Measurements from ENCODE around the gene PFDN4. TPM values are rescaled to one million over a fixed set of nuclear protein-coding genes. Genes with fewer than 3 reads are reported as not detected.

Gene PFDN4
- polyA plus RNA-seq, 1 of the 3 experiments (the other 2 are of a cell fraction), result 44.0 TPM

DNA sequence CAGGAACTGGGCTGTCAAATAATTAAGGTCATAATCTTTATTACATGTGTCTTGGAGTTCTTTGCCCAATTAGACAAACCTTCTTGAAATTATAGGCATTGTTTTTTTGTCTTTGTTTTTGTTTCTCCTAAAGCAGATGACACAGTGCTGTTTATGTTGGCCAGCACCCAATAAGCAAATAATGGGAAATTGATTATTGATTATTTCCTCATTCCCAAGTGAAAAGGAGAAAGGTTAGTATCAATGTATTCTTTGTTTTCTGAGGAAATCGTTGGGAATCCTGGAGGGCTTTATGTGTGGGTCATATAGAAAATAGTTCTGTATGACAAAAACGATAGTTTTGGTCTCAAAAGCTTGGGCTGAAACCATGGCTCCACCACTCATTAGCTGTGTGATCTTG is 29.6 kb upstream of the PFDN4 start (continued):
- no peak for TF ChIP-seq GATA2 (CRISPR knock-in tag; IDR thresholded peaks at IDR 0.05)
- no peak for TF ChIP-seq YY1 (IDR thresholded peaks at IDR 0.05; ENCODE audit: low read depth)
- no peak for TF ChIP-seq TAF1 (IDR thresholded peaks at IDR 0.05; ENCODE audit: borderline replicate concordance, low read depth, low read length)
- no peak for TF ChIP-seq EZH2phosphoT487 (IDR thresholded peaks at IDR 0.05; ENCODE audit: borderline replicate concordance, low read depth)
- TF ChIP-seq TCF12 (IDR thresholded peaks at IDR 0.05), result no peak
- no peak for TF ChIP-seq EP300 (IDR thresholded peaks at IDR 0.05; ENCODE audit: borderline replicate concordance in 1 of 2, low read depth in 1 of 2, low read length in 1 of 2)
- TF ChIP-seq NFIC (IDR thresholded peaks at IDR 0.05; ENCODE audit: borderline replicate concordance), result no peak
- no peak for TF ChIP-seq TEAD4 (IDR thresholded peaks at IDR 0.05; ENCODE audit: borderline replicate concordance, insufficient read depth)
- TF ChIP-seq IRF3 (IDR thresholded peaks at IDR 0.05; ENCODE audit: low read depth, low read length), result no peak
- TF ChIP-seq MXI1 (IDR thresholded peaks at IDR 0.05; ENCODE audit: low read depth, low read length), result no peak

- CTCF ChIA-PET, result interaction anchor here (0.9 to 4.8 kb wide), 3 partner anchors 20 to 83 kb away, joined by 3 to 28 read pairs (median 4); no protein-coding TSS in a partner anchor
- Histone ChIP-seq H3F3A (replicated peaks; ENCODE audit: insufficient read depth) (peaks cover 10% of the 10 kb centered on the region), H3K36me3 (replicated peaks in 1 of 2; ENCODE audit: control insufficient read depth in 1 of 2, insufficient read depth in 2 of 2, low read length in 1 of 2) (no peaks in the 10 kb centered on the region), H3K4me2 (no peak overlapping the region), H3K79me2 (ENCODE audit: insufficient read depth) (no peaks in the 10 kb centered on the region), H3K9me2 (no peaks in the 10 kb centered on the region), H3K4me3 (ENCODE audit: low read depth in 2 of 2, low read length in 1 of 2) (no peak overlapping the region), H3K9me3 (no peaks in the 10 kb centered on the region), H3K4me1 (ENCODE audit: control insufficient read depth in 1 of 2, insufficient read depth in 2 of 2, low read depth in 1 of 2, low read length in 1 of 2) (no peaks in the 10 kb centered on the region), H3K27ac (ENCODE audit: low read depth in 2 of 2, low read length in 1 of 2) (no peak overlapping the region), H3K27me3 (ENCODE audit: insufficient read depth) (no peaks in the 10 kb centered on the region), H2AFZ (ENCODE audit: low read depth) (no peak overlapping the region), H3K9ac (no peak overlapping the region), H4K20me1 (ENCODE audit: insufficient read depth) (no peaks in the 10 kb centered on the region)
- 58% methylated on average over 2 of the region's 2 CpGs for WGBS (ENCODE audit: low lambda C conversion rate)
- POLR2A ChIA-PET, result no interaction called here
- no peak for DNase-seq
- TF ChIP-seq JUND (IDR thresholded peaks at IDR 0.05) (no peak), YY1 (IDR thresholded peaks at IDR 0.05; ENCODE audit: low read depth) (no peak), RXRA (IDR thresholded peaks at IDR 0.05; ENCODE audit: borderline replicate concordance, low read depth) (no peak), TCF12 (IDR thresholded peaks at IDR 0.05) (no peak), CTCF (IDR thresholded peaks at IDR 0.05) (no peak), SMC3 (IDR thresholded peaks at IDR 0.05; ENCODE audit: low read depth, low read length) (no peak), MXI1 (IDR thresholded peaks at IDR 0.05; ENCODE audit: low read depth, low read length) (no peak)
- TF ChIP-seq, protein P1, sequence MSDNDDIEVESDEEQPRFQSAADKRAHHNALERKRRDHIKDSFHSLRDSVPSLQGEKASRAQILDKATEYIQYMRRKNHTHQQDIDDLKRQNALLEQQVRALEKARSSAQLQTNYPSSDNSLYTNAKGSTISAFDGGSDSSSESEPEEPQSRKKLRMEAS (IDR thresholded peaks at IDR 0.05; ENCODE audit: low read depth), result no peak
- TF ChIP-seq, protein P2, sequence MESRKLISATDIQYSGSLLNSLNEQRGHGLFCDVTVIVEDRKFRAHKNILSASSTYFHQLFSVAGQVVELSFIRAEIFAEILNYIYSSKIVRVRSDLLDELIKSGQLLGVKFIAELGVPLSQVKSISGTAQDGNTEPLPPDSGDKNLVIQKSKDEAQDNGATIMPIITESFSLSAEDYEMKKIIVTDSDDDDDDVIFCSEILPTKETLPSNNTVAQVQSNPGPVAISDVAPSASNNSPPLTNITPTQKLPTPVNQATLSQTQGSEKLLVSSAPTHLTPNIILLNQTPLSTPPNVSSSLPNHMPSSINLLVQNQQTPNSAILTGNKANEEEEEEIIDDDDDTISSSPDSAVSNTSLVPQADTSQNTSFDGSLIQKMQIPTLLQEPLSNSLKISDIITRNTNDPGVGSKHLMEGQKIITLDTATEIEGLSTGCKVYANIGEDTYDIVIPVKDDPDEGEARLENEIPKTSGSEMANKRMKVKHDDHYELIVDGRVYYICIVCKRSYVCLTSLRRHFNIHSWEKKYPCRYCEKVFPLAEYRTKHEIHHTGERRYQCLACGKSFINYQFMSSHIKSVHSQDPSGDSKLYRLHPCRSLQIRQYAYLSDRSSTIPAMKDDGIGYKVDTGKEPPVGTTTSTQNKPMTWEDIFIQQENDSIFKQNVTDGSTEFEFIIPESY (IDR thresholded peaks at IDR 0.05; ENCODE audit: borderline replicate concordance, low read depth), result no peak
These were observed 27.9 kb upstream of the PFDN4 start for GRCh38 chr20:54179946-54180345.
